WTC11 (cell line): ENCODE results near the gene EXOC1L. TPM values are rescaled to one million over a fixed set of nuclear protein-coding genes. Genes with fewer than 3 reads are reported as not detected.

Experiments
- ATAC-seq: fragments of 200-7000 bp; cut with Tn5 transposase; 2 replicates; pipeline ENCODE4 v1.10.0; 2021; ENCODE audit warnings: mild to moderate bottlenecking, moderate library complexity
- CTCF ChIA-PET: fragments of 300-600 bp; sonication (Branson Sonifier 250); formaldehyde crosslinking; loops from one replicate; lab custom pipeline; 2021; ENCODE audit warnings: antibody characterized with exemption; lab: Charles Lee
- POLR2A ChIA-PET: fragments of 350-600 bp; sonication (Branson Sonifier 250); formaldehyde crosslinking; loops from one replicate; lab custom pipeline; 2021; ENCODE audit warnings: antibody characterized with exemption; lab: Charles Lee
- DNase-seq: peaks from one replicate; pipeline ENCODE4 v3.0.0; 2021; ENCODE audit warnings: low spot score
- H3K27ac Mint-ChIP-seq: 2 replicates; pipeline ENCODE4 v1.8.0; 2021; ENCODE audit warnings: mixed read lengths
- H3K27me3 Mint-ChIP-seq: 2 replicates; pipeline ENCODE4 v1.8.0; 2021; ENCODE audit warnings: low read depth, mild to moderate bottlenecking, moderate library complexity, mixed read lengths
- H3K36me3 Mint-ChIP-seq: 2 replicates; pipeline ENCODE4 v1.8.0; 2021; ENCODE audit warnings: mixed read lengths
- H3K4me1 Mint-ChIP-seq: 2 replicates; pipeline ENCODE4 v1.8.0; 2022; ENCODE audit warnings: mixed read lengths
- H3K4me3 Mint-ChIP-seq: 2 replicates; pipeline ENCODE4 v1.8.0; 2021; ENCODE audit warnings: mild to moderate bottlenecking, moderate library complexity, mixed read lengths
- H3K9me3 Mint-ChIP-seq: 2 replicates; pipeline ENCODE4 v1.8.0; 2021; ENCODE audit warnings: mixed read lengths
- AFF4 ChIP-seq: sonication (generic); formaldehyde crosslinking; IDR thresholded peaks from 2 replicates; pipeline ENCODE4 v1.8.1; 2023; ENCODE audit warnings: mild to moderate bottlenecking, missing genetic modification reagents, borderline replicate concordance
- ARID4B ChIP-seq: sonication (generic); formaldehyde crosslinking; IDR thresholded peaks from 2 replicates; pipeline ENCODE4 v1.8.0; 2023; ENCODE audit warnings: missing genetic modification reagents, mild to moderate bottlenecking, borderline replicate concordance
- ERG ChIP-seq: fragments of 250-450 bp; sonication (Bioruptor Pico); IDR thresholded peaks from 2 replicates; pipeline ENCODE4 v1.8.0; 2021; ENCODE audit warnings: mild to moderate bottlenecking
- ETV6 ChIP-seq: sonication (generic); formaldehyde crosslinking; IDR thresholded peaks from 2 replicates; pipeline ENCODE4 v1.8.1; 2022; ENCODE audit warnings: mild to moderate bottlenecking, missing genetic modification reagents
- IRF1 ChIP-seq: sonication (generic); formaldehyde crosslinking; IDR thresholded peaks from 2 replicates; pipeline ENCODE4 v1.8.0; 2023; ENCODE audit warnings: missing genetic modification reagents
- STAT6 ChIP-seq: sonication (generic); formaldehyde crosslinking; conservative IDR thresholded peaks from 2 replicates; pipeline ENCODE4 v1.8.1; 2023; ENCODE audit warnings: mild to moderate bottlenecking, low read depth, missing genetic modification reagents, moderate library complexity
- USF1 ChIP-seq: sonication (generic); formaldehyde crosslinking; IDR thresholded peaks from 2 replicates; pipeline ENCODE4 v1.8.0; 2022; ENCODE audit warnings: mild to moderate bottlenecking, missing genetic modification reagents
- ZBTB21 ChIP-seq: sonication (generic); formaldehyde crosslinking; IDR thresholded peaks from 2 replicates; pipeline ENCODE4 v1.8.1; 2023; ENCODE audit warnings: mild to moderate bottlenecking, missing genetic modification reagents, borderline replicate concordance
- ZNF121 ChIP-seq: sonication (generic); formaldehyde crosslinking; IDR thresholded peaks from 2 replicates; pipeline ENCODE4 v1.8.0; 2023; ENCODE audit warnings: missing genetic modification reagents
- ZNF416 ChIP-seq: fragments of 250-450 bp; sonication (Bioruptor Pico); IDR thresholded peaks from 2 replicates; pipeline ENCODE4 v1.9.0; 2021; ENCODE audit warnings: mild to moderate bottlenecking, inconsistent platforms
- total RNA-seq: library from RNA; stranded (reverse); gene quantifications from 3 replicates; pipeline ENCODE4 v1.2.3, GENCODE V29; 2021
- TF ChIP-seq, protein P1 (sequence below): sonication (generic); formaldehyde crosslinking; IDR thresholded peaks from 2 replicates; pipeline ENCODE4 v1.8.1; 2023; ENCODE audit warnings: mild to moderate bottlenecking, missing genetic modification reagents

EXOC1L gene
- total RNA-seq, 1 experiment from 2014 or later, result not detected

GRCh38 chr4:55781341-55781740 is 38.2 kb upstream of the EXOC1L start (continued):
- TF ChIP-seq ARID4B, result no peak
- TF ChIP-seq ERG (CRISPR knock-in tag), result no peak
- no peak for TF ChIP-seq ETV6
- no peak for TF ChIP-seq ZBTB21 (CRISPR knock-in tag)
- TF ChIP-seq ZNF121 (CRISPR knock-in tag), result no peak
- no peak for TF ChIP-seq ZNF416 (CRISPR knock-in tag)
- TF ChIP-seq, all 79 proteins: peak for 0

- Mint-ChIP-seq H3K9me3 (0 out of 2 replicates have a peak, but pooled peaks cover 4% of the 10 kb centered on the region), H3K27me3 (no peaks in the 10 kb centered on the region; the same call in 1 of the 2 replicates), H3K27ac (no peak overlapping the region), H3K4me1 (no peaks in the 10 kb centered on the region), H3K4me3 (no peak overlapping the region), H3K36me3 (no peaks in the 10 kb centered on the region)
- TF ChIP-seq STAT6 (CRISPR knock-in tag) (no peak), IRF1 (CRISPR knock-in tag) (no peak), ARID4B (no peak), USF1 (no peak), AFF4 (no peak)
- TF ChIP-seq, protein P1, sequence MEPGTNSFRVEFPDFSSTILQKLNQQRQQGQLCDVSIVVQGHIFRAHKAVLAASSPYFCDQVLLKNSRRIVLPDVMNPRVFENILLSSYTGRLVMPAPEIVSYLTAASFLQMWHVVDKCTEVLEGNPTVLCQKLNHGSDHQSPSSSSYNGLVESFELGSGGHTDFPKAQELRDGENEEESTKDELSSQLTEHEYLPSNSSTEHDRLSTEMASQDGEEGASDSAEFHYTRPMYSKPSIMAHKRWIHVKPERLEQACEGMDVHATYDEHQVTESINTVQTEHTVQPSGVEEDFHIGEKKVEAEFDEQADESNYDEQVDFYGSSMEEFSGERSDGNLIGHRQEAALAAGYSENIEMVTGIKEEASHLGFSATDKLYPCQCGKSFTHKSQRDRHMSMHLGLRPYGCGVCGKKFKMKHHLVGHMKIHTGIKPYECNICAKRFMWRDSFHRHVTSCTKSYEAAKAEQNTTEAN (CRISPR knock-in tag), result no peak
- DNase-seq (no peak), ATAC-seq (no peak)
- ChIA-PET POLR2A (no interaction called here), CTCF (no interaction called here)
Observed at GRCh38 chr4:55781812-55782211, 37.8 kb upstream of the EXOC1L start.
